NCI-H1417 (cell line): ENCODE measurements around the gene RBBP9.
"Not testable (repeated sequence)": the region's sequence is repeated elsewhere in the genome, so short reads cannot be mapped to it uniquely, and the experiment has no call there.

Experiments
- DNase-seq, 3 experiments: peaks; one replicate each; lab custom pipeline; 2025; lab: John Stamatoyannopoulos, UW

Gene RBBP9

GRCh38 chr20:18504479-18505060 is 7.5 kb upstream of the RBBP9 start:
- DNase-seq, result no peak

DNA sequence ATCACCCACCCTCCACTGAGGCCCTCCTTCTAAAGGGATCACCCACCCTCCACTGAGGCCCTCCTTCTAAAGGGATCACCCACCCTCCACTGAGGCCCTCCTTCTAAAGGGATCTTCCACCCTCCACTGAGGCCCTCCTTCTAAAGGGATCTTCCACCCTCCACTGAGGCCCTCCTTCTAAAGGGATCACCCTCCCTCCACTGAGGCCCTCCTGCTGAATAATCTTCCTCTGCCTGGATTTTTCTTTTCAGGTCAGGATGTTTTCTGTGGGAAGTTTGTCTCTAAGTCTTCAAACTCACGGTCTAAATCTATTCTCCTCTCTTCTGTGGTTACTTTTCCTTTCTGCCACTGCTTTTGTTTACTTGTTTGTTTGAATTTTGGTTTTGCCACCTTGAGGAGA is 4.6 kb upstream of the RBBP9 start:
- not testable (repeated sequence) for DNase-seq

GRCh38 chr20:18497603-18498002 is 578 bp upstream of the RBBP9 start:
- DNase-seq, result no peak

DNA sequence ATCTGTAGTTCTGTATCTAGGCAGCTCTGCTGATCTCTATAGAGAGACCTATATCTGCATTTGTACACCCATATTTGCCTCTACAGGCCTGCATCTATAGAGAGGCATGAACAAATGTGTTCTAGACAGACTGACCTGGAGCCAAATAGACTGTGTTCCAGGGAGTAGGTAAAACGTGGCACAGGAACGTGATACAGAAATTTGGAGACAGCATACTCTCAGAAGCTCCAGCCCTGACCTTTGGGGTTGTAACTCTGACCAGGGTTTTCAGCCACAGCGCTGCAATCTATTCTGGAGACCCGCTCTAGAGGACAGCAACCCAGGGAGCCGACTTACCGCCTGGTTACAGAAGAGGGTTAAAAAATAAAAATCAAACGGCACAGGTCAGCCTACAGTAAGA is 983 bp downstream of the RBBP9 start:
- DNase-seq, result peak; percentile 9 to 60 (median 41)

- DNase-seq, result no peak
These were observed 8.7 kb downstream of the RBBP9 start for GRCh38 chr20:18488301-18488700.

- no peak for DNase-seq
These were observed 15.4 kb downstream of the RBBP9 start for GRCh38 chr20:18481596-18481995.

- DNase-seq, result no peak
These were observed 19.2 kb downstream of the RBBP9 start for GRCh38 chr20:18477821-18478220.

GRCh38 chr20:18477218-18477617 is 19.8 kb downstream of the RBBP9 start:
- no peak for DNase-seq

- DNase-seq, result peak; percentile 91 to 99 (median 99)
These were observed 29.9 kb downstream of the RBBP9 start, which contains the start of the genes DZANK1 and POLR3F for GRCh38 chr20:18466894-18467730. DZANK1 (minus strand) TSS chr20:18467030; CDS start chr20:18465358, 1,672 bp downstream. POLR3F (plus strand) TSS chr20:18467390; CDS start chr20:18467507, 117 bp downstream.

- DNase-seq, result peak in 1 of 3 experiments; percentile 56
These were observed 30.5 kb downstream of the RBBP9 start for GRCh38 chr20:18466574-18466893.

GRCh38 chr20:18465536-18466200 is 31.4 kb downstream of the RBBP9 start:
- no peak for DNase-seq

- DNase-seq, result no peak
These were observed 40.4 kb downstream of the RBBP9 start for GRCh38 chr20:18456600-18456999.

GRCh38 chr20:18443886-18444285 is 53.1 kb downstream of the RBBP9 start:
- DNase-seq, result peak in 2 of 3 experiments; percentile 6 to 56

DNA sequence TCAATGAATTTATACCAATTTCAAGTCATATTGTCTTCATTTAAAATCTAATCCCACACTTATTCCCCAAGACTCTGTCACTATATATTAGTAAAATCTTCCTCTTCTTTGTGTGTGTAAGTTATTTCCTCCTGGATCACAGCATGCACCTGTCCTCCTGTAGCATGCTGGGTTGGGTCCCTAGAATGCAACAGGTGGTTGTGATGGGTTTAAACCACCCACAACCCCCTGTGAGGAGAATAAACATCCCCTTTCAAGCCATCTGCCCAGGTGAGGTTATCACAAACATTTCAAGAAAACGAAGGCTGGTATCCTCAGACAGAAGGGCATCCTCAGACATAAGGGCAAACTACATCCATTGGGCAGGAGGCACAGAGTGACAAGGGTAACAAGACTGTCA is 56.6 kb downstream of the RBBP9 start:
- peak in 2 of 3 experiments; percentile 31 to 60 for DNase-seq

DNA sequence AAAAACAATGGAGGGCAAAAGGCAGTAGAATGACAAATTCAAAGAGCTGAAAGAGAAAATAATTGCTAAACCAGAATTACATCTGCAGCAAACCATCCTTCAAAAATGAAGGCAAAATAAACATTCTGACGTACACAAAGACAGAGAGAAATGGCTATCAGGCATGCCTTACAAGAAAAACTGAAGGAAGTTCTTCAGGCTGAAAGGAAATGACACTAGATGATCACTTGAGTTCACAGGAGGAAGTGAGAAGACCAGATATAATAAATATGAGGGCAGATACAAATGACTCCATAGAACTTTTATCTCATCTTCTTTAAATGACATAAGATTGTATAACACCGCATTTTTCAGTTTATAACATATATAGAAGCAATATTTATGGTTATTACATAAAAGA is 60.2 kb downstream of the RBBP9 start:
- DNase-seq, result no peak
